HG03045 (cell line): ENCODE data around the gene TBC1D22A.
"Not testable (repeated sequence)": the region's sequence is repeated elsewhere in the genome, so short reads cannot be mapped to it uniquely, and the experiment has no call there.

Experiments used
- ATAC-seq: cut with Tn5 transposase; IDR thresholded peaks from one replicate; pipeline ENCODE4 v1.9.1; 2021; ENCODE audit warnings: mild to moderate bottlenecking, moderate library complexity; ENCODE audit not compliant: unreplicated experiment

TBC1D22A gene

DNA sequence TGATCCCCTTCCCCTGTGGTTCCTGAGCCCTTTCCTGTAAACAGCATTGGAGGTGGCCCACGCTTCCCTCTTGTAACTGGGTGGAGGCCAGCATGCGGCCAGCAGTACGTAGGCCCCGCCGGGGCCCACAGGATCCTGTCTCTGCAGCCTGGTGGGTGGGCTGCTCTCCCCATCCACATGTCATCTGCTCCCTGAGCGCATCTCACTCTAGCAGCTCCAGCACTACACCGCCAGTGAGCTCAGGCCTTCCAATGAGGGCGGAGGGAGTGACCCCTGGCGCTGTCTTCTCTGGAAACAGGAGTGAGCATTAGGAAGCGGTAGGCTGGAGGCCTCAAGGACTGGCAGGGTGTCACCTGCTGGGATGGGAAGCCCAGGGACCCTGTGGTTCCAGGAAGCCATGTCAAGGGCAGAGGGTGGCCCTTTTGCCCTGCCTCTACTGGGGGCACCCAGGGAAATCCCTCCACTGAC, 363.9 kb downstream of the TBC1D22A start:
- ATAC-seq: no peak

DNA sequence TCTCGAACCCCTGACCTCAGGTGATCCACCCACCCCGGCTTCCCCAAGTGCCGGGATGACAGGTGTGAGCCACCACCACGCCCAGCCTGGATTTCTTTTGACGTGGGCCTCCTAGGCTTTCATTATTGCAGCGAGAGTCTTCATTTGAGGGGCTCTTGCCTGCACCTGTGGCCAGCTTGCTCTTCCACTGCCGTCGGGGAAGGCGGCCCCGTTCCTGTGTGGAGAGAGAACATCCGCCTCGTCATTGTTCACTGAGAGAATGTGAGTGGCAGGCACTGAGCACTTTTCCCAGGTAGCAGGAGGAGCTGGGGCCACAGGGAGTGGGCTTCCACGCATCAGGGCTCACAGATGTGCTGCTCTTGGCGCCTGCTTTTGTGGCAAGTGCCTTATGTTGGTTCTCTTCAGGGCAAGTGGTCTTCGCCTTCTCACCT, 365.0 kb downstream of the TBC1D22A start:
- no peak for ATAC-seq

DNA sequence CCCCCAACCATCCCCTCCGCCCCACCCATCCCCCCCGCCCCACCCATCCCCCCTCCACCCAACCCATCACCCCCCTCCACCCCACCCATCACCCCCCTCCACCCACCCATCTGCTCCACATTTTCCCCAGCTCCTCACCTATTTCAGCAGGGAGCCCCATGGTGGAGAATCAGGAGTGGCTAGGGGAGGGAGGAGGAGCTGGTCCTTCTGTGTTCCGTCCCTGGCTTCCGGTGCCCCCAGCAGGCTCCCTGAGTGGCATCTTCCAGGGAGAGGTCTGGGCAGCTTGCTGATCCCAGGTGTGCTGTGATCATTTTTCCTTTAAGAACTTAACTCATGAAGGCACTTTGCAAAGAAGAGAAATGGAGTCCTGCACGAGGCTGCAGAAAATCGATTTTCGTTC, 365.8 kb downstream of the TBC1D22A start:
- ATAC-seq: no peak

DNA sequence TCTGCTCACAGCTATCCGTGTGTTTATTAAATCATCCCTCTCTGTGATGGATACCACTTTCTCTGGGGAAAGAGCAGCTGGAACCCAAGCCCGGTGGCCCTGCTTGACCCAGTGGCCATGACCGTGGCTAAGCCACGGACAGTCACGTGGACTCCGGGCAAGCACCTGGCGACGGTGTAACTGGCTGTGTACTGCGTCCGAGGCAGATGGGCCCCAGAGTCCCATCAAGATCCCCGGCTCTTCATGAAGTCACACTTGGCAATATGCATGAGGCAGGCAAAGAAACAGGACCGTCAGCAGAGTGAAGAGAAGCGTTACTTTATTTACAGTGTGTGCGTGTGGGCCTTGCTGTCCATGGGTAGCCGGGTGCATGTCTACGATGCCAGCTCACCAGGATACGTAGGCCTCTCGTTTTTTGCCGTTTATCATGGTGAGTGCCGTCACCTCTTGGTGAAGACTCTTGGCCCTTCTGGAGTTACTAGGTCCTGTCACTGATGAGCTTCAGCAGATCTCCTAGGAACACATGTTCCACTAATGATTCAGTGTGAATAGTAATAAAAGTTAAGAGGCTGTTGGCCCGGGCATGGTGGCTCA, 366.3 kb downstream of the TBC1D22A start:
- no peak for ATAC-seq

DNA sequence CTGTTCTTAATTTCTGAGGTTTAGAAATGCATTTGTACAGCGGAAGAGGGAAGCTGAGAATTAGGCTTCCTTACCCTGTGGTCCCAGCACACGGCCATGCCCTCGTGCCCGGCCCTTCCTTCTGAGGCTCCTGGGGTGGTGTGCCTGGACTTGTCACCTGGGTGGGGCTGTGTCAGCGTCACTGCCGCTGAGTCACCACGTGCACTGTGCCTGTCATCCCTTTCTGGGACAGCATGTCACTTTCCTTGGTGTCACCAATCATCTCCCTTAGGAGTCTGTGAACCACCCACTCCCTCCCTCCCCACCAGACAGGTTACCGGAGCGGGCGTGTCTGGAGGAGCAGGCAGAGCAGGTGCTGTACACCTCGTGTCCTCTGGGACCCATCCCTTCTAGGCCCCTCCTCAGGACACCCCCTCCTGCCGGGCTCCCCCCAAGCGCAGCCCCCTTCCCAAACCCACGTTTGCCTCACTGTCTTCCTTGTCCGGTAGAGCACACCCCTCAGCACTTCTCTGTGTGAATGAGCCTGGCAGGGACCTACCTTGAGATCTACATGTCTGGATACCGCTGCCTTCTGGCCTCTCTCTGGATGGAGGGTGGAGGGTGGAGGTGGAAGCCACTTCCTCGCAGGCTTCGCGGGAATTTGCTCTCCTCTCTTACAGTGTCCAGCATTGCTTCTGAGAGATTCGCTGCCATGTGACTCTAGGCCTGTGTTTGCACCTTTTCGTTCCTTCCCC, 367.6 kb downstream of the TBC1D22A start:
- ATAC-seq: no peak

DNA sequence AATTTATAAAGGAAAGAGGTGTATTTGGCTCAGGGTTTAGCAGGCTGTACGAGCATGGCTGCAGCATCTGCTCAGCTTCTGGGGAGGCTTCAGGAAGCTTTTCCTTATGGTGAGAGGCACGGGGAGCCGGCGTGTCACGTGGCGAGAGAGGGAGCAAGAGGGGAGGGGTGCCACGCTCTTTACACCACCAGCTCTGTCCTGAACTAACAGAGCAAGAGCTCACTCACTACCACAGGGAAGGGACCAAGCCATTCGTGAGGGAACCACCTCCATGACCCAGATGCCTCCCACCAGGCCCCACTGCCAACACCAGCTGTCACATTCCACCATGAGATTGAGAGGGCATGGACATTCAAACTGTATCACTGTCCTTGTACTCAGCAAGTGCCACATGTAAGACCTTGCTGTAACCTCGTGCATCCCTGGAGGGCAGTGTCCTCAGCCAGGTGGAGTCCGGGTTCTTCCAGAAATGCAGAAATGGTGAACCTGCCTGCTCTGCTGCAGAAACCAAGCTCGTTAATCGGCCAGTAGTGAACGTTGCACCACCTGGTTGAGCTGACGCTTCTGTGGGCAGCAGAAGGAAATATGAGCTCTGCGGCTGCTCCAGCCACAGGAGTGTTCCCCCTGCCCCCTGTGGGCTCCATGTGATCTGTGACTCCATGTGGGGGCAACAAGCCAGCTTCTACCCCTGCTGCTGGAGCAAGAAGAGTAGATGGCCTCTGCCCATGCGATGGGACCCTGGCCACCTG, 368.6 kb downstream of the TBC1D22A start:
- ATAC-seq: no peak

DNA sequence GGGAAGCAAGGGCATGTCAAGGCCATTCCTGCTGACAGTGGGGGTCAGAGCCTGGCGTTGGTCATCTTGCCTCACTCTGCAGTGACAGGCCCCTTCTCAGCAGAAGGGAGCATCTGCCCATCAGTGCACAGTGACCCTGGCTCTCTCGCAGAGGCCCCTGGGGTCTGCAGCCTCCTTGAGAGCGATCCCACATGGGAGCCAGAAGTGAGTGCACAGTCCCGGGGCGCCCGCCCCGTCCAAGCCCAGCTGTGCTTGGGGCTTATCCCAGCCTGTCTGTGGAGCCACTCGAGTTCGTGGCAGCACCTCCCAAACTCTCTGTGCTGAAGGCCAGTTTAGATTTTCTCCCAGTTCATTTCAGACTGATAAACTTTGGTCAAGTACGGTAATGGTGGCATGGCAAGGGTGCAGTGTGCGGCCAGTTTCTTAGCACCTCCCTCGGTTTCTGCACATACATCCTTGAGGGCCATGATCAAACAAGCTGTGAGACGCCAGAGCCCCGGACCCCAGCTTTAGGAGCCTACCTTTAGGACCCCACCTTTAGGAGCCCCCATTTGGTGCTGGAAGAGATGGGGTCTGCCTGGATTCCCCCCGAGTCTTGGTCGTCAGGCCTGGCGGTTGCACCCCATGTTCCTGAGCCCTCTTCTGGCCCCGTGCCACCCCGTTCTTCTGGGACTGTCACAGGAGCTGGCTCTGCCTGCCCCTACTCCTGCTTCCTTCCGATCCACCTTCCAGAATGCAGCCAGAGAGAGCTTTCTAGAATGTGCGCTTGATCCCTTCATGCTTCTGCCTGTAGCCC, 369.4 kb downstream of the TBC1D22A start:
- ATAC-seq: no peak

DNA sequence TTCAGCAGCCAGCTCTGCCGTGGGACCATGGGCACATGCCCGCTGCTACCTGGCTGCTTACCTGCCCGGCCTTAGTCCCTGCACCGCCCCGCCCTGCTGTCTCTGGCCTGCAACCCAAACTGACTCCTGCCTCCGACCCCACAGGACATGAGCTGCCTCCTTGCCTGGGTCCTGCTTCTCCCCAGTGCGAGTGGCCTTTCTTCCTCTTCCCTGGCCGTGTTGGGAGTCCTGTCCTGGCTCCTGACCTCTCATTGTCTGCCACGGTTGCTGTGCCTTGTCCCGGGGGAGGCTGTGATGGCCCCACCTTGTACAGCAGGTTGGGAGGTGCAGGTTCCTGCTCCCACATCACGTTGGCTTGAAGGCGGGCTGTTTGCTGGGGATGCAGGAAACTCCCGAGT, 370.0 kb downstream of the TBC1D22A start:
- ATAC-seq: no peak

DNA sequence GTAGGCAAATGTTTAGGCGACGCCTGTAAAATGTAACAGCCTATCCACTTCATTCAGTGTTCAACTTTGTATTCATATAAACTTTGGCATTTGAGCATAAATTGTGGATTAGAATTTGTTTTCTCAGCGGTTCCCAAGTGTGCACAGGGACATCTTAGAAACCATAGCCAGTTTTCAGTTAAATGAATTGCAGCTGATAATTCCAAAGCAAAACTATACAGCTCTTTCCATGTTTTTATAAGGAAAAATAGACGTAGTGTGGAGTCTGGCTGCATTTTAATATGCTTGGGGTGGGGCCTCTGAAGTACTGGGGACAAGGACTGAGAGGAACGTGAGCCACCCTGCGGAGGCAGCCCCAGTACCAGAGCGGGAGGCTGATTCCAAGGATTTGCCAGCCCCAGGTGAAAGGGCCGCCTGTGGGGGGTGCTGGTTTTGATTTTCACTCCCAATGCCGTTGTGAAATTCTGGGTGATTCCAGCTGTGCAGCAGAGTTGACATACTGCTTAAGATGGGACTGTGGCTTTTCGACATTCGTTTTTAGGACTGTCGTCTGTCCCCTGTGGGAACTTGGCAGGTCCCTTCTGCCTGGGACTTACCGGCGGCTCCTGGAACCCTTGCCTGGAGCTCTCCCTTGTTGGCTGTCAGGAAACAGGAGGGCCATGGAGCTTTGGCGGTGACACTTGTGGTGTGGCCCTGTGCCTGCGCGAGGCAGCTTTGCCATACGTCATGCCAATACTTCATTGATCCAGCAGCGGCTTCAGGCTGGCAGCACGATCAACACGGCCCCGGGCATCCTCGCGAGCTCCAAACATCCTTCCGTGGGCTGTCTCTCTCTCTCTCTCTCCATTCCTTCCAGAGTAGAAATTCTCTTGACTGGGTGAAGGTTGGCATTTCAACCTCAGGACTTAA, 370.9 kb downstream of the TBC1D22A start:
- no peak for ATAC-seq

DNA sequence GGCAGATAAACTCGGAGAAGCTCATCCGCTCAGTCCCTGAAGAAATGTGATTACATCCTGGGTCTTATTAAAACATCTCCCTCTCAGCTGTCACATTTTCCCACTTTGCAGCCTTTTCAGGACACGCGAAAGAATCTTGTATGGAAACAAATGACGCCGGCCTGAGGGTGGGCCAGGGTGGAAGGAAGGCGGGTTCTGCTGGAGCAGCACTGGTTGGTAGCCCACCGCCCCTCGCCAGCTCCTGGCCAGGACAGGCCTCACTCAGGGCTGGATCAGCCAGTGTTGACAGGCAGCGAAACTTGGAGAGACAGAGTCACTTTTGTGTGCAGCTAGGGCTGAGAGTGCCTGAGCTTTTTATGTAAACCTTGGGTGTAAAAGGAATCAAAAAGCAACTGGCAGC, 371.8 kb downstream of the TBC1D22A start:
- ATAC-seq: no peak

DNA sequence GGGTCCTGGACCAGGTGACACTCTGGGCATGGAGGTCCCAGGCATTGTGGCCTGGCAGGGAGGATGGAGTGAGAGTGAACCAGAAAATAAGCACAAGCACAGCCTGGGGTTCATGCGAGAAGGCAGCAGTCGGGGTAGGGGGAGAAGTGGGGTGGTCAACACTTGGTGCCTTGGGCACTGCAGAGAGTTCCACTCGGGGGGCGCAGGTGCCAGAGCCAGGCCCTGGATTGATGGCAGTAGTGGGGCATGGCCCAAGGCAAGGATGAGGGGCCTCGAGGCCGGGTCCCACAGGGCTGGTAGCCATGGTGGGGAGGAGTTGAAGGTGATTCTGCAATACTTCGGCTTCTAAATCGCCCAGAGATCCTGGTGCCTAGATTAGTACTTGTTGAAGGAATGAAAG, 372.9 kb downstream of the TBC1D22A start:
- no peak for ATAC-seq

DNA sequence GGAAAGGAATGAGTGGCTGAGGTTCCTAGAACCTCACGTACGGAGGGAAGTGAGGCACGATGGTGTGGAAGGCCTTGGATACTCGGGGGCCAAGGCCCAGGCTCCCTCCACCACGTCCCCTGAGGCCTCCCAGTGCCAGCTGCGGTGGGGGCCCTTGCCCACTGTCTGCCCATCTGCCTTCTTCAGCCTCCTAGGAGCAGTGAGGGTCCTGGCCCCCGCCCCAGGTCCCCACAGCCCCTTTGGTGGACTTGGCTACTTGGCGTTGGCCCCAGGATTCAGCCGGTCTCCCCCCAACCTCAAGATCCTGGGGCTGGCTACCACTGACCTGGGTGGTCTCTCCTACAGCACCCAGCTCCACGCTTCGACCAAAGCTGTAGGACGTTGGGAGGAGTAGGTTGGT, 373.6 kb downstream of the TBC1D22A start:
- no peak for ATAC-seq

DNA sequence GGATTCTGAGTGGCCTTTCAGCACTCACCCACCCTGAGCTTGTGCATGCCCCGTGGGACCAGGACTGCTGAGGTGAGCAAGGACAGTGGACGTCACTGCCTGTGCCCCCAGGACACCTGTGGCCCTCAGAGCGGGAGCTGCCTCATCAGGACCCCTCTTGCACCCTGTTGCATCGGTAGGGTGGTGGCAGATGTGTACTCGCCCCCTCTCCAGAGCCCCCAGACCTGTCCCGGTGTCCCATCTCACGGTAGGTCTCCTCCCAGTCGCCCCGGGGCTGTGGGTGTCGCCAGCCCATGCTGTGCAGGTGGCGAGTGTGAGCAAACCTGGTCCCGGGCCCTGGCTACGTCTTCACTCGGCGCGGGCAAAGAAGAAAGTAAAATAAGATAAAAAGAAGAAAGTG, 374.2 kb downstream of the TBC1D22A start:
- no peak for ATAC-seq

DNA sequence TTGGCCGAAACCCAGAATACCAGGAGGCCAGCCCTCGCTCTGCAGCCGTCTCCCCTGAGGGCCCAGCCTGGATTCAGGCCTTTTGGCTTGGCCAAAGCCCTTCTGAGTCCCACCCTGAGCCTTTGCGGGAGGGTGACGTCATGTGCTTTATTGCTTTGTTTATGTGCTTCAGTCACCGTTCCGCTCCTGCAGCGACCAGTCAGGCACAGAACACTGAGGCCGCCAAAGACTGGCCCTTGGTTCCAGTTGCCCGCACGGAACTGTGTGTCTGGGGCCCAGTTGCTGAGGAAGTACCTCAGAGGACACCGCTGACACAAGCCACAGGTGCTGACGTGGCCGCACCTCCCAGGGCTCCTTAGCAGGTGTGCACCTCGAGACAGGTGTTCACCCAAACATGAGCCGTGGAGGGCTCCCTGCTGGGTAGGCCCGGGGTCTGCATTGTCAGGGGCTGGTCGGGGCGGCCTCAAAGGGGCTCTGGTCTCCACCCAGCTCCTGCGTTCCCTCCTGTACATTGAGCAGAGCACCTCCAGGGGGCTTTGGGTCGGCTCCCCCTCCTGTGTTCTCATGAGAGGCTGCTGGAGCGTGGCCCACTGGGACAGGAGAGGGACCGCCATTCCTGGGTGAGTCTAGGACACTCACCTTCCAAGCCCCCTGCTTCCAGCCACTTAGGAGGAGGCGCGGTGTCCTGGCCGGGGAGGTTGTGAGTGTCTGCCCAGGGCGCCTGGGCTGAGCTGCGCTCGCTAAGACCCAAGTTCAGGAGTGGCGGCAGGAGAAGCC, 376.8 kb downstream of the TBC1D22A start:
- ATAC-seq: no peak

DNA sequence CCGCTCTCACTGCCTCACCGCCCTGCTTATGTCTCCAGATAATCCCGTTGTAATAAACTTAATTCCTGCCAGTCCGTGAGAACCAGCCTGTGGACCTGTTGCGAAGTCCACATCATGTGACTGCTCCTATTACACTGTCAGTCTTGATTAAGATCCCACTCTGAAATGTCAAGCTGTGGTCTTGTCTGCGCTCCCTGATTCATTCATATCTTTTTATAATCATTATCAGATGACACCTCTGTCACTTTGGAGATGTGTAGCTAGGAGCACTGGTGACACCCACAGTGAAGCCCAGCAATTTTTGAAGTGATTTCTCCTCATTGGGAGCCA, 377.3 kb downstream of the TBC1D22A start:
- no peak for ATAC-seq

DNA sequence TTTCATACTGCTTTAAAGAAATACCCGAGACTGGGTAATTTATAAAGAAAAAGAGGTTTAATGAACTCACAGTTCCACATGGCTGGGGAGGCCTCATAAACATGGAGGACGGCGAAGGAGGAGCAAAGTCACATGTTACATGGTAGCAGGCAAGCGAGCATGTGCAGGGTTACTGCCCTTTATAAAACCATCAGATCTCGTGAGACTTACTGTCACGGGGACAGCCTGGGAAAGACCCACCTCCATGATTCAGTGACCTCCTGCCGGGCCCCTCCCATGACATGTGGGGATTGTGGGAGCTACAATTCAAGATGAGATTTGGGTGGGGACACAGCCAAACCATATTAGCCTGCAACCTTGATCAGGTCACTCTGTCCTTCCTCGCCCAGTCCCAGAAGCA, 378.5 kb downstream of the TBC1D22A start:
- not testable (repeated sequence) for ATAC-seq

DNA sequence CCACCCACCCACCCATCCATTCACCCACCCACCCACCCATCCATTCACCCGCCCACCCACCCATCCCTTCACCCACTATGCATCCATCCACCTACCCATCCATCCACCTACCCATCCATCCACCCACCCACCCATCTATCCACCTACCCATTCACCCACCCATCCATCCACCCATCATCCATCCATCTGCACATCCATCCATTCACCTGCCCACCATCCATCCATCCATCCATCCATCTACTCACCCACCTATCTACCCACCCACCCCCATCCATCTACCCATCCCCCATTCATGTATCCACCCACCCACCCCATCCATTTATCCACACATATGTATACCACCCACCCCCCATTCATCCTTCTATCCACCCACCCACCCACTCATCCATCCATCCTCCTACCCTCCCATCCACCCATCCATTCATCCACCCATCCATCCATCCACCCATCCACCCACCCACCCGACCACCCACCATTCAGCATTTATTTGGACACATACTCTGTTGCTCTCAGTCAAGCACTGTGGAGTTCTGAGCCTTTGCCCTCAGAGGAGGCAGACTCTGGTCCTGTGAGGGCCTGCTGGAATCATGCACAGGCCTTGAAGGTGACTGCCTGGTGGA, 380.1 kb downstream of the TBC1D22A start:
- ATAC-seq: no peak

DNA sequence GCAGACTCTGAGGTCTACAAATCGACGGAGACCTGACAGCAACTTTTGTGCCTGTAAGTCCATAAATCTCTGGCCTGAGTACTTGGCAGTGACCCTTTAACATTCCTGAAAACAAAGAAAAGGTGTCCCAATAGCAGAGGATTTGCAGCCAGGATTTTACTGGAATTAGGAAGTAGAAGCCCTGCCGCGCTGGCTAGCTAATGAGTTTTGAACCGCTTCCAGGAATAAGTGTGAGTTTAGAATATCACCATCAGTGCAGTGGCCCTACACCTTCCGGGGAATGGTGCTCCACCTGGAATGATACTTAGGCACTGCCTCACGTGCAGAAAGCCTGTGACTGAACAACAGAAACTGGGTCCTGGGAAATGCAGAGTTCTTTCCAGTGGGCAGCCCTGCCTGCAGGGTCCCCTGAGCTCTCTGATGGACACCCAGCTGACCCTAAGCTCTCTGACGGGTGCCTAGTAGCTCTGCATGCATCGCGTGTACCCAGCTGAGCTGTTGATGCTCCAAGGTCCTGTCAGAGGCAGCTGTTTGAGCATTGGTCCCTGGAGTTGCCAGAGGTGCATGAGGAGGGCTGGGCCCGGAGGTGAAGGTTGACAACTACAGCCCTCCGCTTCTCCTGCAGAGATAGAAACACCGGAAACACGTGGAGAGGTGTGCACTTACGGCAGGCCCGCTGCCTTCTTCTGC, 380.9 kb downstream of the TBC1D22A start:
- no peak for ATAC-seq
